A673 (cell line): ENCODE results near the gene PTPRK. TPM values are rescaled to one million over a fixed set of nuclear protein-coding genes. Genes with fewer than 3 reads are reported as not detected.

Source experiments
- BruUV-seq: library from RNA; stranded (reverse); fragments of 400-500 nt; replicated peaks from 2 replicates; lab custom pipeline; 2021; lab: Mats Ljungman, UMichigan
- CTCF ChIA-PET: fragments of 300-600 bp; sonication (Branson Sonifier 250); formaldehyde crosslinking; loops from one replicate; lab custom pipeline; 2022; ENCODE audit warnings: antibody characterized with exemption; lab: Charles Lee
- POLR2A ChIA-PET: fragments of 300-600 bp; sonication (Branson Sonifier 250); formaldehyde crosslinking; loops from one replicate; lab custom pipeline; 2022; ENCODE audit warnings: antibody characterized with exemption; ENCODE audit not compliant: low non-redundant PET; lab: Charles Lee
- DNase-seq: peaks from one replicate; pipeline ENCODE4 v3.0.0-alpha.2; 2015; ENCODE audit warnings: low spot score
- H3K27ac ChIP-seq: fragments of 200-600 bp; sonication (generic); 2 replicates; pipeline ENCODE4 v1.5.1; 2016; ENCODE audit warnings: mixed run types, low read depth, mild to moderate bottlenecking, mixed read lengths, antibody characterized with exemption, low read length; ENCODE audit not compliant: poor library complexity, severe bottlenecking
- H3K27me3 ChIP-seq: fragments of 200-600 bp; sonication (generic); replicated peaks from 2 replicates; pipeline ENCODE4 v1.6.1; 2017; ENCODE audit warnings: mixed run types, low read depth, mild to moderate bottlenecking, mixed read lengths, antibody characterized with exemption, low read length; ENCODE audit not compliant: insufficient read depth, poor library complexity
- H3K36me3 ChIP-seq: fragments of 200-600 bp; sonication (generic); 2 replicates; pipeline ENCODE4 v1.6.1; 2016; ENCODE audit warnings: mixed run types, mild to moderate bottlenecking, mixed read lengths, antibody characterized with exemption, low read length; ENCODE audit not compliant: insufficient read depth, poor library complexity, severe bottlenecking
- H3K4me1 ChIP-seq: fragments of 200-600 bp; sonication (generic); 2 replicates; pipeline ENCODE4 v1.6.1; 2017; ENCODE audit warnings: mixed run types, mild to moderate bottlenecking, mixed read lengths, antibody characterized with exemption, low read length; ENCODE audit not compliant: insufficient read depth, poor library complexity, severe bottlenecking
- H3K4me3 ChIP-seq: fragments of 200-600 bp; sonication (generic); 2 replicates; pipeline ENCODE4 v1.5.1; 2016; ENCODE audit warnings: low read depth, mixed run types, mild to moderate bottlenecking, mixed read lengths, low read length; ENCODE audit not compliant: poor library complexity, severe bottlenecking
- H3K9me3 ChIP-seq: fragments of 200-600 bp; sonication (generic); 2 replicates; pipeline ENCODE4 v1.6.1; 2016; ENCODE audit warnings: mixed run types, low read depth, mild to moderate bottlenecking, mixed read lengths, antibody characterized with exemption, low read length; ENCODE audit not compliant: poor library complexity, severe bottlenecking
- EZH2 ChIP-seq: fragments of 200-600 bp; sonication (generic); IDR thresholded peaks from 2 replicates; pipeline ENCODE4 v1.6.1; 2017; ENCODE audit warnings: borderline replicate concordance, low read depth, mild to moderate bottlenecking, mixed read lengths, antibody characterized with exemption, low read length; ENCODE audit not compliant: poor library complexity, severe bottlenecking
- intact Hi-C: fragments of 100-400 bp; cut with micrococcal nuclease; formaldehyde crosslinking; loops from one replicate; pipeline ENCODE4 v1.10.0; 2022; ENCODE audit not compliant: unreplicated experiment
- total RNA-seq: library from RNA; stranded (reverse); gene quantifications from 2 replicates; pipeline ENCODE4 v1.2.3, GENCODE V29; 2021
- TF ChIP-seq, protein P1 (sequence below): fragments of 300-800, 200-600 bp; sonication (generic); conservative IDR thresholded peaks from 2 replicates; pipeline ENCODE4 v1.5.1; 2017; ENCODE audit warnings: low read depth, mild to moderate bottlenecking, antibody characterized with exemption, low read length, moderate library complexity, mixed read lengths

PTPRK gene
- total RNA-seq, 1 experiment from 2014 or later: 77.3 TPM

DNA sequence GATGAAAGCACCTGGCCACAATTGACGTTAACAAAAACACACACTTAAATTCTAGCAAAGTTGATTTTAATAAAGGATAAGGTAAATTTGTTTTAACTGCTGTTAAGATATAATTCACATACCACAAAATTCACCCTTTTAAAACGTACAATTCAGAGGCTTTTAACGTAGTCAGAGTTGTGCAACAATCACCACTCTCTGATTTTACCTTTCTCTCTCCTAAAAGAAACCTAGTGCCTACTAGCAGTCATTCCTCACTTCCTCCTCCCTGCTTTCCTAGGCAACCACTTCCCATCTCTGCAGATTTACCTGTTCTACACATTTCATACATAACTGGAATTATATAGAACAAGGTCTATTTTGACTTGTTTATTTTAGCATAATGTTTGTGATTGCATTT lies 58.9 kb downstream of the PTPRK start:
- Histone ChIP-seq H3K9me3 (no peaks in the 10 kb centered on the region), H3K4me1 (peaks cover 15% of the 10 kb centered on the region), H3K27ac (no peak overlapping the region), H3K36me3 (no peaks in the 10 kb centered on the region), H3K27me3 (no peaks in the 10 kb centered on the region), H3K4me3 (no peak overlapping the region)
- ChIA-PET POLR2A (no interaction called here), CTCF (no interaction called here)
- DNase-seq: no peak
- intact Hi-C loops: no loop called here
- TF ChIP-seq EZH2: no peak
- TF ChIP-seq, protein P1, sequence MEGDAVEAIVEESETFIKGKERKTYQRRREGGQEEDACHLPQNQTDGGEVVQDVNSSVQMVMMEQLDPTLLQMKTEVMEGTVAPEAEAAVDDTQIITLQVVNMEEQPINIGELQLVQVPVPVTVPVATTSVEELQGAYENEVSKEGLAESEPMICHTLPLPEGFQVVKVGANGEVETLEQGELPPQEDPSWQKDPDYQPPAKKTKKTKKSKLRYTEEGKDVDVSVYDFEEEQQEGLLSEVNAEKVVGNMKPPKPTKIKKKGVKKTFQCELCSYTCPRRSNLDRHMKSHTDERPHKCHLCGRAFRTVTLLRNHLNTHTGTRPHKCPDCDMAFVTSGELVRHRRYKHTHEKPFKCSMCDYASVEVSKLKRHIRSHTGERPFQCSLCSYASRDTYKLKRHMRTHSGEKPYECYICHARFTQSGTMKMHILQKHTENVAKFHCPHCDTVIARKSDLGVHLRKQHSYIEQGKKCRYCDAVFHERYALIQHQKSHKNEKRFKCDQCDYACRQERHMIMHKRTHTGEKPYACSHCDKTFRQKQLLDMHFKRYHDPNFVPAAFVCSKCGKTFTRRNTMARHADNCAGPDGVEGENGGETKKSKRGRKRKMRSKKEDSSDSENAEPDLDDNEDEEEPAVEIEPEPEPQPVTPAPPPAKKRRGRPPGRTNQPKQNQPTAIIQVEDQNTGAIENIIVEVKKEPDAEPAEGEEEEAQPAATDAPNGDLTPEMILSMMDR: no peak
- BruUV-seq: no TSS peak

DNA sequence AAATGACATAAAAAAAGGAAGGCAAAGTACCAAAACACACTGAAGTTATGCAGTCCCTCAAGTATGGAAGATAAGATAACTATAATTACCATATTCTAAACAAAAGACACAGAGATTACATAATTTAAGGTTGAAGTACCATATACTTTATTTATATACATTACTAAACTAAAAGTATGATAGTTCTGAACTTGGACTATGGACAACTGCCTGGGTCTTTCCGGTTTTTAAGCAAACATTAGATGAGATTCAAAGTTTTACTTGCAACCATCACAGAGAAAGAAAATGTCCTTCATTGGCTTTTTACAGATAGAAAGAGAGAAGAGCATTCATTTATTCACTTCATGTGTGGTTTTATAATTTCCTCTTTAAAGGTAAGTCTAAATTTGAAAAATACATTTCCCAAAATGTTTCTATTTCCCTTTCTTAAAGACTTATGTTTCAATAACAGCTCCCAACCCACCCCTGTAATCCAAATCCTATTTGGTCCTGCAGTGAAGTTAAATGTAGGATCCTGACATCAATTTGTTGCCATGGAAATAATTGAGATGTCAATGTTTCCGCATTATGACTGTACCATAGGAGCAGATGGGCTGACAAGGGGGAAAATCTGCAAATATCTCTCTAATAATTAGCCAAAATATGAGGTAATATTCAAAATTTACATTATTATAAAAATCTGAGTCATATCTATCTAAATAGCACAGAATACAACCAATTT lies 63.7 kb downstream of the PTPRK start:
- Histone ChIP-seq H3K27ac (no peak overlapping the region), H3K36me3 (no peaks in the 10 kb centered on the region), H3K9me3 (no peaks in the 10 kb centered on the region), H3K4me1 (peaks cover 25% of the 10 kb centered on the region), H3K27me3 (no peaks in the 10 kb centered on the region), H3K4me3 (no peak overlapping the region)
- TF ChIP-seq EZH2: no peak
- TF ChIP-seq, protein P1: no peak
- no peak for DNase-seq
- ChIA-PET POLR2A (no interaction called here), CTCF (no interaction called here)
- no TSS peak for BruUV-seq
- intact Hi-C loops: no loop called here

DNA sequence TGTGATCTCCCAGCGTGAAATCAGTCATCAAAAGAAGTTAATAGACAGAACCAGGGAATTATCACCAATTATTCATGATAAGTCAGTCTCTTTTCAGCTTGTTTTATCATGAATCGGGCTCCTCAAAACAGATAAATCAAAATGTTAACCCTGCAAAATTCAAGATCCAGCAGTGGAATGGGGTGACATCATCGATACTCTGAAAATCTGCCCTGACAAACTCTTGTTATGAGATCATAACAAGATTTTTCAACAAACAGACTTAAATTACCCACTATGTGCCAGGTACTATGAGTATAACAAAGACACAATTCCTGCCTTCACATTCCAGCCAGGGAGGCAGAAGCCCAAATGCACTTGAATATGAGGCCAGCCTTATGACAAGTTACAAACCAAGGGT lies 64.4 kb downstream of the PTPRK start:
- Histone ChIP-seq H3K27ac (no peak overlapping the region), H3K27me3 (no peaks in the 10 kb centered on the region), H3K36me3 (no peaks in the 10 kb centered on the region), H3K4me1 (peaks cover 25% of the 10 kb centered on the region), H3K4me3 (no peak overlapping the region), H3K9me3 (no peaks in the 10 kb centered on the region)
- no peak for DNase-seq
- BruUV-seq: no TSS peak
- intact Hi-C loops: no loop called here
- TF ChIP-seq EZH2: no peak
- TF ChIP-seq, protein P1: no peak
- POLR2A ChIA-PET: no interaction called here
- CTCF ChIA-PET: no interaction called here
